B cell (primary cell): ENCODE measurements around the gene NID1. TPM values are rescaled to one million over a fixed set of nuclear protein-coding genes. Genes with fewer than 3 reads are reported as not detected.

Experiments used
- ATAC-seq: fragments of 200-7000 bp; cut with Tn5 transposase; one replicate; pipeline ENCODE4 v1.10.0; 2021; ENCODE audit warnings: low read depth, mild to moderate bottlenecking, moderate number of reproducible peaks, moderate library complexity
- CTCF ChIA-PET: fragments of 350-600 bp; sonication (Branson Sonifier 250); formaldehyde crosslinking; loops from one replicate; lab custom pipeline; 2021; ENCODE audit warnings: antibody characterized with exemption, inconsistent platforms; lab: Charles Lee
- POLR2A ChIA-PET: fragments of 350-600 bp; sonication (Branson Sonifier 250); formaldehyde crosslinking; loops from one replicate; lab custom pipeline; 2021; ENCODE audit warnings: antibody characterized with exemption; lab: Charles Lee
- DNase-seq: peaks from one replicate; pipeline ENCODE4 v3.0.0; 2013
- H2AFZ ChIP-seq: 2 replicates; pipeline ENCODE4 v1.6.1; 2012; ENCODE audit warnings: mild to moderate bottlenecking, low read depth, low read length; ENCODE audit not compliant: insufficient read depth, poor library complexity, severe bottlenecking
- H3K27ac ChIP-seq, 2 donors: 1 replicate in 1 of 2; 2 replicates in 1 of 2; pipeline ENCODE4 v1.5.1; 2012 to 2013; ENCODE audit warnings: low read length in 2 of 2, mild to moderate bottlenecking in 2 of 2, moderate library complexity in 1 of 2
- H3K27me3 ChIP-seq, 4 experiments: fragments of 200-600 bp in 1 of 4; sonication (generic) in 1 of 4; replicated peaks in 1 of 4; 1 replicate in 2 of 4; 2 replicates in 2 of 4; pipeline versions ENCODE4 v1.6.1 to v1.7.0; 2013 to 2016; ENCODE audit warnings: low read length in 3 of 4, mild to moderate bottlenecking in 2 of 4, mixed read lengths in 1 of 4, moderate library complexity in 1 of 4; ENCODE audit not compliant: insufficient read depth in 4 of 4, control insufficient read depth in 3 of 4; ENCODE audit errors: control extremely low read depth in 1 of 4
- H3K36me3 ChIP-seq, 2 experiments: replicated peaks in 1 of 2; 1 replicate in 1 of 2; 2 replicates in 1 of 2; pipeline versions ENCODE4 v1.6.1 to v1.7.1; 2013; ENCODE audit warnings: low read length in 1 of 2; ENCODE audit not compliant: insufficient read depth in 2 of 2, control insufficient read depth in 1 of 2; ENCODE audit errors: control extremely low read depth in 1 of 2, extremely low read depth in 1 of 2
- H3K4me1 ChIP-seq, 2 donors: fragments of 200-600 bp in 1 of 2; sonication (generic) in 1 of 2; 1 replicate in 1 of 2; 2 replicates in 1 of 2; pipeline versions ENCODE4 v1.5.1 to v1.6.1; 2013 to 2017; ENCODE audit warnings: low read length in 2 of 2; ENCODE audit not compliant: control insufficient read depth in 2 of 2, insufficient read depth in 2 of 2
- H3K4me2 ChIP-seq: replicated peaks from 2 replicates; pipeline ENCODE3; 2012; ENCODE audit warnings: mild to moderate bottlenecking, low read depth, low read length; ENCODE audit not compliant: poor library complexity, severe bottlenecking
- H3K4me3 ChIP-seq, 5 experiments: fragments of 200-600 bp in 1 of 5; sonication (generic) in 1 of 5; 1 replicate in 3 of 5; 2 replicates in 2 of 5; pipeline versions ENCODE4 v1.5.1 to v1.7.0; 2011 to 2016; ENCODE audit warnings: low read length in 4 of 5, mild to moderate bottlenecking in 4 of 5, low read depth in 2 of 5, control low read depth in 1 of 5, moderate library complexity in 1 of 5; ENCODE audit not compliant: insufficient read depth in 1 of 5; ENCODE audit errors: control extremely low read depth in 1 of 5, extremely low read depth in 1 of 5
- H3K79me2 ChIP-seq: fragments of 200-600 bp; sonication (generic); one replicate; pipeline ENCODE4 v1.6.0; 2016; ENCODE audit warnings: low read length; ENCODE audit not compliant: control insufficient read depth, insufficient read depth
- H3K9ac ChIP-seq: fragments of 200-600 bp; sonication (generic); 2 replicates; pipeline ENCODE4 v1.6.1; 2017; ENCODE audit warnings: mild to moderate bottlenecking, low read length, moderate library complexity
- H3K9me3 ChIP-seq, 3 donors: one replicate each; pipeline versions ENCODE4 v1.6.1 to v1.7.1; 2013; ENCODE audit warnings: low read length in 2 of 3; ENCODE audit not compliant: control insufficient read depth in 2 of 3, insufficient read depth in 1 of 3; ENCODE audit errors: control extremely low read depth in 1 of 3
- H4K20me1 ChIP-seq: 2 replicates; pipeline ENCODE4 v1.6.0; 2012; ENCODE audit warnings: mild to moderate bottlenecking, low read length; ENCODE audit not compliant: insufficient read depth, control insufficient read depth, poor library complexity, severe bottlenecking
- H3K27ac Mint-ChIP-seq: one replicate; pipeline ENCODE4 v1.8.0; 2021; ENCODE audit warnings: mixed read lengths
- H3K27me3 Mint-ChIP-seq: one replicate; pipeline ENCODE4 v1.8.0; 2021; ENCODE audit warnings: mixed read lengths
- H3K4me1 Mint-ChIP-seq: one replicate; pipeline ENCODE4 v1.8.0; 2021; ENCODE audit warnings: mixed read lengths
- H3K4me3 Mint-ChIP-seq: one replicate; pipeline ENCODE4 v1.8.0; 2021; ENCODE audit warnings: mixed read lengths
- H3K9me3 Mint-ChIP-seq: one replicate; pipeline ENCODE4 v1.8.0; 2022; ENCODE audit warnings: mixed read lengths; ENCODE audit not compliant: insufficient read depth
- EZH2 ChIP-seq: IDR thresholded peaks from 2 replicates; pipeline ENCODE4 v1.6.1; 2012; ENCODE audit warnings: borderline replicate concordance, low read depth, mild to moderate bottlenecking, moderate library complexity, low read length; ENCODE audit not compliant: insufficient read depth, poor library complexity, severe bottlenecking
- WGBS: methylation state at CpG from one replicate; pipeline ENCODE4 v1.1.5; 2013; ENCODE audit warnings: missing lambda C conversion rate; ENCODE audit not compliant: insufficient coverage; 5-methylcytosine and 5-hydroxymethylcytosine counted together
- intact Hi-C: fragments of 100-400 bp; cut with micrococcal nuclease; formaldehyde crosslinking; loops from one replicate; pipeline ENCODE4 v1.10.0; 2022
- polyA plus RNA-seq: library from polyadenylated mRNA; depleted of rRNA; stranded (reverse); fragments of >200 nt; gene quantifications from 2 replicates; pipeline ENCODE4 v1.2.3, GENCODE V29; 2012
- total RNA-seq, 2 donors: library from RNA; stranded (reverse); fragments of 120-200 nt in 1 of 2; gene quantifications; 1 replicate in 1 of 2; 2 replicates in 1 of 2; pipeline versions ENCODE4 v1.2.3 to v1.2.4, GENCODE V29; 2013 to 2022
- TF ChIP-seq, protein P1 (sequence below): fragments of 200-600 bp; IDR thresholded peaks from one replicate; pipeline ENCODE4 v1.8.0; 2022; ENCODE audit warnings: antibody characterized with exemption, mild to moderate bottlenecking

NID1 gene
- total and polyA plus RNA-seq, 2 donors (not counting 1 experiment from before 2014, with no cell fraction given) = 0.06 TPM; not detected in 1

DNA sequence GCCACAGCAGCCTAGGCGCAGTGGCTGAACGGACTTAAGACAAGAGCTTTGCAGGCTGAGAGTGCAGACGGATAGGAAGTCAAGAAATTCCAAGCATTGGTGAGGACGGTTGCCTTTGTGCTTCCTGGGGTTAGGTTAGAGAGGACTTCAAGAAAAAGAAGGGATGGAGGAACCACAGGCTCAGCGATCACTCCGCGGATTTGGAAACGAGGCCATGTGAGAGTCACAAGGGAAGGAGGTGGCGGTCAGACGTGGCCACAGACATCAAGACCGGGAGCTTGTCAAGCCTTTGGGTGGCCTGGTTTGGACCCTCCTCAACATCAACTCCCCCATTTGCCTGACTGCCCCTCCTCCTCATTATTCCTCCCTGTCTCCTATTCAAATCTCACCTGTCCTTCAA, 62.3 kb downstream of the NID1 start:
- TF ChIP-seq, protein P1, sequence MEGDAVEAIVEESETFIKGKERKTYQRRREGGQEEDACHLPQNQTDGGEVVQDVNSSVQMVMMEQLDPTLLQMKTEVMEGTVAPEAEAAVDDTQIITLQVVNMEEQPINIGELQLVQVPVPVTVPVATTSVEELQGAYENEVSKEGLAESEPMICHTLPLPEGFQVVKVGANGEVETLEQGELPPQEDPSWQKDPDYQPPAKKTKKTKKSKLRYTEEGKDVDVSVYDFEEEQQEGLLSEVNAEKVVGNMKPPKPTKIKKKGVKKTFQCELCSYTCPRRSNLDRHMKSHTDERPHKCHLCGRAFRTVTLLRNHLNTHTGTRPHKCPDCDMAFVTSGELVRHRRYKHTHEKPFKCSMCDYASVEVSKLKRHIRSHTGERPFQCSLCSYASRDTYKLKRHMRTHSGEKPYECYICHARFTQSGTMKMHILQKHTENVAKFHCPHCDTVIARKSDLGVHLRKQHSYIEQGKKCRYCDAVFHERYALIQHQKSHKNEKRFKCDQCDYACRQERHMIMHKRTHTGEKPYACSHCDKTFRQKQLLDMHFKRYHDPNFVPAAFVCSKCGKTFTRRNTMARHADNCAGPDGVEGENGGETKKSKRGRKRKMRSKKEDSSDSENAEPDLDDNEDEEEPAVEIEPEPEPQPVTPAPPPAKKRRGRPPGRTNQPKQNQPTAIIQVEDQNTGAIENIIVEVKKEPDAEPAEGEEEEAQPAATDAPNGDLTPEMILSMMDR = no peak
- TF ChIP-seq EZH2 = no peak
- DNase-seq (no peak), ATAC-seq (no peak)
- H3K9me3 Mint-ChIP-seq = no peaks in the 10 kb centered on the region
- H3K4me1 Mint-ChIP-seq = peaks cover 15% of the 10 kb centered on the region
- WGBS = 97% methylated on average over 9 of the region's 11 CpGs
- intact Hi-C loops = no loop called here
- H3K36me3 ChIP-seq = no peaks in the 10 kb centered on the region
- no peak overlapping the region for H3K4me3 ChIP-seq
- no peaks in the 10 kb centered on the region for H3K27me3 ChIP-seq
- H3K4me3 Mint-ChIP-seq = no peak overlapping the region
- H3K4me2 ChIP-seq = no peak overlapping the region
- H3K27me3 Mint-ChIP-seq = peaks cover 11% of the 10 kb centered on the region
- no peaks in the 10 kb centered on the region for H4K20me1 ChIP-seq
- no peak overlapping the region for H3K9ac ChIP-seq
- no peak overlapping the region for H3K27ac Mint-ChIP-seq
- H3K9me3 ChIP-seq = peaks cover 0 to 3% (median 0%) of the 10 kb centered on the region in 3 donors
- POLR2A ChIA-PET = no interaction called here
- CTCF ChIA-PET = no interaction called here
- no peaks in the 10 kb centered on the region for H3K79me2 ChIP-seq
- H3K27ac ChIP-seq = no peak overlapping the region
- peaks cover 6 to 10% of the 10 kb centered on the region in 2 donors for H3K4me1 ChIP-seq
- H2AFZ ChIP-seq = no peak overlapping the region

DNA sequence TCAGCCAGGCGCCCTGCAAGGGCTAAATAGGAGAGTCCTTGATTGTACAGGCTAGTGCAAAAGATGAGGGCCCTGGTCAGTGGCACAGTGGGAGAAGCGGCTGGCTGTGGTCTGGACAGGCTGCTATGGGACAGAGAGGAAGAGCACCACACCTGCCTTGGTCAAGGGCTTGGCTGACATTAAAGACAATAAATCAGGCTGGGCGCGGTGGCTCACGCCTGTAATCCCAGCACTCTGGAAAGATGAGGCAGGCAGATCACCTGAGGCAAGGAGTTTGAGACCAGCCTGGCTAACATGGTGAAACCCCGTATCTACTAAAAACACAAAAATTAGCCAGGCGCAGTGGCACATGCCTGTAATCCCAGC, 62.9 kb downstream of the NID1 start:
- H3K27me3 ChIP-seq = no peaks in the 10 kb centered on the region
- DNase-seq = no peak
- no peaks in the 10 kb centered on the region for H3K9me3 ChIP-seq
- H4K20me1 ChIP-seq = no peaks in the 10 kb centered on the region
- H3K79me2 ChIP-seq = no peaks in the 10 kb centered on the region
- intact Hi-C loops = no loop called here
- ChIA-PET POLR2A (no interaction called here), CTCF (no interaction called here)
- Mint-ChIP-seq H3K9me3 (no peaks in the 10 kb centered on the region), H3K4me1 (peaks cover 15% of the 10 kb centered on the region), H3K4me3 (no peak overlapping the region), H3K27me3 (peaks cover 11% of the 10 kb centered on the region), H3K27ac (no peak overlapping the region)
- TF ChIP-seq, protein P1 = no peak
- no peak for TF ChIP-seq EZH2
- peaks cover 6 to 10% of the 10 kb centered on the region in 2 donors for H3K4me1 ChIP-seq
- no peak for ATAC-seq
- H3K4me3 ChIP-seq = no peak overlapping the region
- no peak overlapping the region for H3K9ac ChIP-seq
- no peaks in the 10 kb centered on the region for H3K36me3 ChIP-seq
- H3K27ac ChIP-seq = no peak overlapping the region
- no peak overlapping the region for H3K4me2 ChIP-seq
- H2AFZ ChIP-seq = no peak overlapping the region
- 94% methylated on average over 7 of the region's 7 CpGs for WGBS
